SIG-M5 (cell line): ENCODE measurements around the gene C1orf216.
"Not testable (repeated sequence)": the region's sequence is repeated elsewhere in the genome, so short reads cannot be mapped to it uniquely, and the experiment has no call there.

Experiments
- DNase-seq: peaks from one replicate; lab custom pipeline; 2025; lab: John Stamatoyannopoulos, UW

The C1orf216 gene, protein sequence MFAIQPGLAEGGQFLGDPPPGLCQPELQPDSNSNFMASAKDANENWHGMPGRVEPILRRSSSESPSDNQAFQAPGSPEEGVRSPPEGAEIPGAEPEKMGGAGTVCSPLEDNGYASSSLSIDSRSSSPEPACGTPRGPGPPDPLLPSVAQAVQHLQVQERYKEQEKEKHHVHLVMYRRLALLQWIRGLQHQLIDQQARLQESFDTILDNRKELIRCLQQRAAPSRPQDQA

DNA sequence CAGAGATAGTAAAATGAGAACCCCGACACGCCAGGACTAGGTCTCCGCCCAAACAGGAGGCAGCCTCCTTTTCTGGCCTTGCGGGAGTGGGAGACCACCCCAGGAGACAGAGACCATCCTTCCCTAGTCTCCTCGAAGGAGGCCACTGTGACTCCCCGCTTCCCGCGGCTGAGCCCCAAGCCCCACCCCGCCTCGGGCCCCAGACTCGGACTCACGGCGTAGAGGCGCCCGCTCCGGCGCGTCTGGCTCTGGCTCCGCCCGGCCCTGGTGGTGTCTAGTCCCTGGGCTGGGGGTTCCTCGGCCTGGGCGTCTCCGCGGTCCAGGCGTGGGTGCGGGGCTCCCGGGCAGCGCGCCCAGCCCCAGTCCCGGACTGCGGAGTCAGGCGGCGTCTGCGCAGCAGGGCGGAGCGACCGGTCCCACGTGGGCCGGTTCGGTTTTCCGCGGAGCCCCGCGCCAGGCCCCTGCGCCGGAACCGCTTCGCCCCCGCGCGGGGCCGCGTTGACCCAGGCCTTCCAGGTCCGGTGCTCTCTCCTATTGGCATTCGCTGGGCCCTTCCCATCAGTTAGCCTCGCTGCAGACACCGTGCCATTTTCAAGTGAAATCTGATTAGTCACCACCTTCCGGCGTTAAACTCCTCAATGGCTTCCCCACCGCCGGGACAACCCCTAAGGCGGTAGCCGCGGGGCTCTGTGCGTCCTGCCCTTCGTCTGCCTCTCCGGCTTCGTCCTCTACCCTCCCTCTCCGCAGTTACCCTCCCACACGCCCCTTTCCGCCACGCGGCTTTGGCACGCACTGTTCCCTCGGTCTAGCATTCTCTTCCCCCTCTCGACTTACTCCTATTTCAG is at the start of gene C1orf216:
TSS of gene C1orf216 (minus strand) at position 393 of the 845 bp plus-strand sequence. CDS start 2,563 bp downstream, outside the sequence.
- no peak for DNase-seq

DNA sequence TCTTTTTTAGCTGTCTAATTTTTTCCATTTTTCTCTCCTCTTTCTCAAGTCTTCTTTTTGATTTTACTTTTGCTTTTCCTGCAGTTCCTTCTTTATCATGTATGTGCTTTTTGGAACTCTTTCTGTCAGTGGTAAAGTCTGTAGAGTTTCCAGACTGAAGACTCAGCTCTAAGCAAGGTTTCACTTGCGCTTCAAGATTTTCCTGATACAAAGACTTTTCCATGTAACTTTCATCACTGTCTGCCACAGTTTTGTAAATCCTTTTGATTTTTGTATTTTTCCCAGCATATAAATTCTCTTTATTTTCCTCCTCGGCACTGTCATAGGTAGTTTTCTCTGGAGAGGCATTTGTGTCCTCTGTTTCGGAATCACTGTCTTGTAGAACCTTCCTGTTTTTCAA is 45.6 kb upstream of the C1orf216 start:
- no peak for DNase-seq

DNA sequence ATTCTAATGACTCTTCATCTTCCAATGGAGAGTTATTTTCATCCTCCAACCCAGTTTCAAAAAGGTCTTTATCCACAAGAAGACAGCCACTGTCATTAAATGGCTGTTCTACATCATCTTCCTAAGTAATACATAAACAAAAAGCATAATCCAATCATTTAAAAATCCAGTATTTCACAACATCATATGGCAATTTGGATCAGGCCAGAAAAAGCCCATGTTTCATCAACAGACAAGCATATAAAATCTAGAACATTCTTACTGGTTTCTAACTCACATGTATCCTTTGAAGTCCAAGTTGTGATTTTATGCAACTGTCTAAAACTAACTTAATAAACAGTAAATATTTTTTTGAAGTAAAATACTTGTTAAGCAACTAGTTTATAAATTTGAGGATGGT is 44.5 kb upstream of the C1orf216 start:
- no peak for DNase-seq

DNA sequence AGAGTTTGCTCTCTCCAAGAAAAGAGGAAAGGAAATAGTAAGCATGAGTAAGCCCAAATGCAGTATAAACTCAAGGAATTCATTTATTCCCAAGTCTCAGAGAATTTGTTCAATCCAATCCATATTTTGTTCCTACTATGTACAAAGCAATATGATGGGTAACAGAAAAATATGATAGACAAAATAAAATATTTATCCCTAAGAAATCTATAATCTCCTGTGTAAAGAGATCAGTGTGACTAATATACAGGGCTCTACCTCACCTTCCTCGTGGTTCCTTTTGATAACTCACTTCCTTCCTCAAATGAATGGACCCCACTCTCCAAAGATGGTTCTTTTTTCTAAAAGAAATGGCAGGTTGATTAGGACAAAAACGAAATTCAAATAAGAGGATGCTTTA is 43.5 kb upstream of the C1orf216 start:
- no peak for DNase-seq

DNA sequence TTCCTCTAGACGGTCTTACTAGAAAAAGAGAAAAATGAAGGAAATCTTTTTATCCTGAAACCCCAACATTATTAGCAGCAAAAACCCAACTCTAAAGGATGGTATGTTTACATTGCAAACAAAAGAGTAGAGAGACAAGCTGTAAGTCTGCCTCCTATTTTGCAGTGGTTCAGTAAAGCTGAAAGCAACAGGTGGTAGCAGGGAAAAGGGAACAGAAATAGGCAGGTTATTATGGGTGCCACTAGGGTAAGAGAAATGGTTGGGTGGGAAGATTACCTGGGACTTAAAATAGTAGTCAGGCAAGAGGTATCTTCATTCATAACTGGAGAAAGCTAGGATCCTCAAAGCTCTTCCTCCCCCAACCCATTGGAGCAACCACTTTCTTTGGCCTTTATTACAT is 37.4 kb upstream of the C1orf216 start:
- no peak for DNase-seq

DNA sequence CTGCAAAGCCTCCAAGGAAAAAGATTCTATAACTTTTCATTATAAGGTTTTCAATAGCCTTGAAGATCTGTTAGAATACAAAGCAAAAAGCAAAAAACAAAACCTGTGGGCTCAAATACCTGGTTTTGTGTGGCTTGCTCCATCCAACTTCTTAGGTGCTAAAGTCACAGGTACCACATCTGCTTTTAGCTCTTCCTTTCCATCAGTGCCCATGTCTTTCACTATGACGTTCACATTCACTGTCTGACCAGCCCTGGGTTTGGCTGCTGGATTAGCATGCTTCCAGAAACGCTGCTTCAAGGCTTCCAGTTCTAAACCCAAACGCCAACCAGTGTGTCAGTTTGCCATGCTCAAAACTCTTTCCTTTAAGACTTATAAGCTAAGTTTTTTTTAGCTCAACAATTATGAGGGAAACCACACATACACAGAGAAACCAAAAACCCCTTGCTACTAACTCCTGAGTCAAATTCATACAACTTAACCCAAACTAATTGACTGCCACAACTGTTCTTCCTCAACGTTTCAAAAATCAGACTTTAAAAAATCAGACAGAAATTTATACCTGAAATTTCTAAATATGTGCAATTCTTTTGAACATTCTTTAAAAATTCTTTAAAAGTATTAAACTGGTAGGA is 35.1 kb upstream of the C1orf216 start:
- no peak for DNase-seq

DNA sequence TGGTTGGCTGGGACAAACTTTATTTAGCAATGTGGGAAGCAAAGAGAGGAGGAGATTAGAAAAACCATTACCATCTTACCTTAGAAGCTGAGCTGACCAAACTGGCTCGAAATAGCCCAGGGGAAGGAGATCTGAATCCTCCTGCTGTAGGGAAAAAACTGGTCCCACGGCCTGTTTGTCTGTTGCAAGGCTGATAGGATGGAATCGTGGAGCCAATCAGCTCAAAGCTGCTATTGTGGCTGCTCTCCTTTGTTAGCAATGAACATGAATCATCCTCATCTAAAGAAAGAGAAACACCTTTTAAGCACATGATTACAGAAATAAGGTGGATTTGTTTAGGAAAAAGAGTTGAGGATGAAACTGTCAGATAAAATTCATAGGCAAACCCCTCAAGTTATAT is 29.6 kb upstream of the C1orf216 start:
- DNase-seq: no peak

DNA sequence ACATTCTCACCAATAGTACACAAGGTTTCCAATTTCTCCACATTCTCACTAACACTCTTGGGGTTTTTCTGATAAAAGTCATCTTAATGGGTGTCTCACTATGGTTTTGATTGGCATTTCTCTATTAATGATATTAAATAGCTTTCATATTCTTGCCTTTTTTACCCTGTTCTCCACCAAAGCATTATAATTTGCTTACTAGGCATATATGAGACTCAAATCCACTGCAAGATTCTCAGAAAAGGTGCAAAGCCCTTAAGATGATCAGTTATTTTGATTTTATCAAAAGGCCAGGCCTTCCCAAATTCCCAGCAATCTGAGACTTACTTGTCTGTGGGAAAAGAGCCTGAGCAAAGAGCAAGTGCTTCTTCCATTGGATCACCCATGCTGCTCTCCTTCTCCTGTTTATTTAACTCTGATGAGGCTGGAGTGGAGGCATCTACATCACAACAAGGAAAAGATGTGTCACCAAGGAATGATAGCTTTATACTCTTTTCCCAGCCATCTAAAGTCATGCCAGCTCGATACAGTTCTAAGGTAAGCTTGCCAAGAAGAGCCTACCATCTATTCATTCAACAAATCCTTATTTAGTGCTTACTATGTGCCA is 26.5 kb upstream of the C1orf216 start:
- no peak for DNase-seq

DNA sequence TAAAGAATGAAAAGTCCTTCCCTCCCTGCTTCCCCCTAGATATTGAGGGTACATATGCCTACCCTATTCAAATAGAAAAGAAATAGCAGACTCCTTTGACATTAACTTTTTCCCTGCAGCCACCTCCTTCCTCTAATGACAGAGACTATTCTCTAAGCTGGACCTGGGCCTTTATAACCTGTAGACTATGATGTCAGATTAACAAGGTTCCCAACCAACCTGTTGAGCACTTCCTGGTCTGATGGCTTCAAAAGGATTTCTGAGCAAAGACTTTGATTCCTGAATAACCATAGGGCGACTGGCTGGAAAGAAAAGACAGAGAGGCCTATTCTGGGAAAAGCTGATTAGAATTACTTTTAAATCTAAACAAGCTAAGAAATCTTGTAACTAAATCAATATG is 18.4 kb upstream of the C1orf216 start:
- DNase-seq: no peak

DNA sequence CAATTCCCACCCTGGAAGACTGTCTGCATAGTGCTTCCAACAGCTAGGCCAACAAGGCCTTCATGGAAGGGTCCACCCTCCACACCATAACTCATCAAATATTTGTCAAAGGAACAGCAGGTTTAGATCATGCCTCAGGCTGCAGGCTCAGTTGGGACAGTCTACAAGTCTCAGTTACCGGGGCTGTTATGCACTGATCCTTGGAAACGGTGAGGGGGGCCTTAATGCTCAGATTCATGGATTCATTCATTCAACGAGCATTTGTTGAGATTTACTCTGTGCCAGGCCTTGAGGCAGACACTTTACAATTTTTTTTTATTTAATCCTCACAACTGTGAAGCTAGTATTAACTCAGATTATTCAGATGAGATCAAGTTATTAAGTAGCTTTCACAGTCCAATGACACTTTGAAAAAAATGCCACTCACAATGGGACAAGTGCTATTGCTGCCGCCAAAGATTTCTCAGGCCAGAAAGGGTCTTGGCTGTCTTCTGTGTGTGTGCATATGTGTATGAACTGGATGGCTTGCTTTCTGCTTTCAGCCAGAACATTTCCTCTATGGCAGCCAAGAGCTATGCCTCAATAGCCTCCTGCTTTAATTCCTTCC is 8.9 kb upstream of the C1orf216 start:
- DNase-seq: no peak

DNA sequence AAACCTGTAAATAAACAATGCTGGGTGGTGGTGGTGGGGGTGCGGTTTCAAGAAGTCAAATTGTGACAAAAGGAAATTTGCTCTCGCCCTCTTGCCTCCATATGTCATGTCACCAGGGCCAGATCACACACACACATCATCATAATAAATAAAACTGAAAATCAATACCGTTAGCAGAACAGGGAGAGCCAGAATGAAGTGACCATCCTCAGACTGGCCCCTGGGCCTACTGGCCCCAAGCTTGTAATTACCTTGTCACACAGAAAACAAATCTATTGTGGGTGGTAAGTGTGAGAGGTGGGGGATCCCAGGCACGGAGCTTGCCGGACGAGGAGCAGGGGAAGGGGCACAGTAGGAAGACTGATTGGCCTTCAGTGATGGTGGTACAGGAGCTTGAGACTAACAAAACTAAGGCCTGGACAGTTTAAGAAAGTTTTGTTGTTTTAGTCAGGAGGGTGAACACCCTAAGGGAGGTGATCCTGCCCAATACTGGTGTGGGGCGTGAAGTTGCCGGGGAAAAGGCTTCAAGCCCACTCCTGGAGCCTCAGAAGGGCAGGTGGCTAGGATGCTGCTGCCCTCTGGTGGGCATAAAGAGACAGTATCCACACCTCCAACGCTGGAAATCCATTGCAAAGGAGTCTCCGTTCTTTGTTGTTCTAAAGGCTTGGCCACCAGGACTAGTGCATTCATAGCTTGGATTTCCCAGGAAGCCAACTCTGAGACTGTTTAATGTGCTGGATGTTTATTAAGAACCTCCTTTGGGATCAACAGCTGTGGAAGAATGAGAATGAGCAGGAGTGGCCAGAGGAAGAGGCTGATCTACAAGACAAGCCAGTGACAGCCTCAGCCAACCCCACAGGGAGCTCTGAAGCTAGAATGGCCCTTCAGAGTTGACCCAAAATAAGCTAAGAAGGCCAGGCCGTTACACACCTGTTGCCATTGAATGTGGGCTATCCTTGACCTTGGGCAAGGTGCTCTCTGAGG is 8.1 kb upstream of the C1orf216 start:
- DNase-seq: no peak

DNA sequence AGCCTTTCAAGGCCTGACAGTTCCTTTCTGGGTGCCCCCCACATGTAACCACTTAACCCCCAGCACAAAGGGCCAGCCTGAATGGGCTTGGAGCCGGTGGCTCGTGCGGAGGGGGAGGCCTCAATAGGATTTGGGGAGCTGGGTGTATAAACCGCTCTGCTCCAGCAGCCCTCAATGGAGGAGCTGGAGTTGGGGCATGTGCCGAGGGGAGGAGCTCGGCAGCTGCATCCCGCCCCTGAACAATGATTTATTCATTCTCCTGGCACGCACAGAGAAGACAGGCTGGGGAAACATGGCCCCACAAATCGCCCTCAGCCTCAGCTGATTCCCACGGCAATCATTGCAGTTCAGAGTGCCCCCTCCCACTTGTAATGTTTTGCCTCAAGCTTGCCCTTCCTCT is 6.9 kb upstream of the C1orf216 start:
- no peak for DNase-seq

DNA sequence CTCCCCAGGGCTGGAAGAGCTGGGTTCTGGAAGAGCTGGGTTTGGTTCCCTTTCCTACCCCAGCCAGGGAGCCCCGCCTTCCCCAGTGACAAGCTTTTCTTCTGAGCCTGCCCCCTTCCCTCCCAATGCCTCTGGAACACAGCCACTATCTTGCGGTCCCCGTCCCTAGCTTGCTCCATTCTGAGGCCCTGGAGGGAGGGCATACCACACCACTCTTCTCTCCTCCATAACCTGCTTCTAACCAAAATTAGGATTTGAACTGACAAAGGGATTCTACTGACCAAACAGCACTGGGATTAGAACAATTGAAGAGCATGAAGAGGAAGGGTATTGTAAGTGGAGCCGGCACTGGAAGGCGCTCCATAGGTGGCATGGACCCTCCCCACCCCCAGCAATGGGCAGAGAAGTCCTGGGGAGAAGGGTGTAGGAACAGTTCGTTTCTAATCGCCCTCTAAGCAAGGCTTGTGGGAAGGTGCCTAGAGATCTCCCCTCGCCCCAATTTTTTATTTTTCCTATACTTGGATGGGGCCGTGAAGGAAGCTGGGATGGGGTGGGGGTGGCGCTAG is 690 bp downstream of the C1orf216 start:
- no peak for DNase-seq

DNA sequence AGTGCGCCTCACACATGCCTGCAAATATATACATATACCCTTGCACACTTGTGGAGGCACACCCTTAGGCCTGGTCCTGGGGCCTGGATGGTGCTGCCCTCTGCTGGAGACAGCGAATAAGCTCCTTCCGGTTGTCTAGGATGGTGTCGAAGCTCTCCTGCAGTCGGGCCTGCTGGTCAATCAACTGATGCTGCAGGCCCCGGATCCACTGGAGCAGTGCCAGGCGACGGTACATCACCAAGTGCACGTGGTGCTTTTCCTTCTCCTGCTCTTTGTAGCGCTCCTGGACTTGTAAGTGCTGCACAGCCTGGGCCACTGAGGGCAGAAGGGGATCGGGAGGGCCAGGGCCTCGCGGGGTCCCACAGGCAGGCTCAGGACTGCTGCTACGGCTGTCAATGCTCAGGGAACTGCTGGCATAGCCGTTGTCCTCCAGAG is 3.1 kb downstream of the C1orf216 start:
- DNase-seq: no peak

DNA sequence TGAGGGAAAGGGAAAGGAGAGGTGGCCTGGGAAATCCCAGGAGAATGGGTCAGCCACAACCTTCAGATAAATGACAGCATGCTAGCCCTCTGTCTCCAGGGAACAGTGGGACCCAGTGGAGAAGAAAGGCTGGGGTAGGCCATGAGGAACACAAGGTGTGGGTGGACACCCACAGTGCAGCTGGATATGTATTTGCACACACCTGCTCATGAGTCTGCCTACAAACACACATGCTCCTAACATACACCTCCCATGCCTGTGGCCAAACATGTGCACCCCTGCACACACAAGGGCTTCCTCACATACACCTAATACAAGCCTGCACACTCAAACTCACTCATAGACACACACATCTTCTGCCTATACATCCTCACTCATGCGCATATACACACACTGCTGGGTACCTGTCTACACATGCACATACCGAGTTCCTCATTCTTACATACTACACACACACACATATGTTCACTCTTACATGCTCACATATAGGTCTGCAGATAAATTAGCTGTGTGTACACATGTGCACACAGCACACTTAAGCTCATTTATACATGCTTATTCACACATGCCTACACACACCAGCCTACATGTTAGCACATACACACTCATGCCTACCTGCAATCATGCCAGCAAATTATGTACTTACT is 3.6 kb downstream of the C1orf216 start:
- DNase-seq: no peak

DNA sequence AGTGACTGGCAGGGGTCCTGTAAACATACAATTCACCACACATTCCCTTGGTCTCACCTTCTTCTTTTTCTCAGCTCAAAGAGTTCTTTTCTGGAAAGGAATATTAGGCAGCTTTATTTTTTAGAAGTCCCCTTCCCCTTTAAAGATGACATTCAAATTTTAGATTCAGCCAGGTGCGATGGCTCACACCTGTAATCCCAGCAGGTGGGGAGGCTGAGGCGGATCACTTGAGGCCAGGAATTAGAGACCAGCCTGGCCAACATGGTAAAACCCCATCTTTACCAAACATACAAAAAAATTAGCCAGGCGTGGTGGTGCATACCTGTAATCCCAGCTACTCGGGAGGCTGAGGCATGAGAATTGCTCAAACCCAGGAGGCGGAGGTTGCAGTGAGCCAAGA is 7.6 kb downstream of the C1orf216 start:
- DNase-seq: not testable (repeated sequence)

DNA sequence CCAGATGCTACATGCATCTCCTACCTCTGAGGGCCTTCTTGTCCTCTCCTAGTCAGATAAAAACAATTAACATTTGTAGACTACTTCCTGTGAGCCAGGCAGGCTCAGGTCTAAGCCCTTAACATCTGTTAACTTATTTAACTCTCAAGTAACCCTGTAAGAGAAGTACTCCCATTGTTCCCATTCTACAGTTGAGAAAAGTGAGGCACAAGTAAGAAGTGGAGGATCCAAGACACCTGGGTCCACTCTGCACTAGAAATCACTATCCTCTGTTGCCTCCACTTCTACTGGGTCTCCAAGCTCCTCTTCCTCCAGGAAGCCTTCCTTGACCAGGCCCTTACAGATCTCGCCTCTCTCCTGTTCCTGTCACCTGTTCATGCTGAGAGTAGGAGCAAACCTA is 9.7 kb downstream of the C1orf216 start:
- no peak for DNase-seq

DNA sequence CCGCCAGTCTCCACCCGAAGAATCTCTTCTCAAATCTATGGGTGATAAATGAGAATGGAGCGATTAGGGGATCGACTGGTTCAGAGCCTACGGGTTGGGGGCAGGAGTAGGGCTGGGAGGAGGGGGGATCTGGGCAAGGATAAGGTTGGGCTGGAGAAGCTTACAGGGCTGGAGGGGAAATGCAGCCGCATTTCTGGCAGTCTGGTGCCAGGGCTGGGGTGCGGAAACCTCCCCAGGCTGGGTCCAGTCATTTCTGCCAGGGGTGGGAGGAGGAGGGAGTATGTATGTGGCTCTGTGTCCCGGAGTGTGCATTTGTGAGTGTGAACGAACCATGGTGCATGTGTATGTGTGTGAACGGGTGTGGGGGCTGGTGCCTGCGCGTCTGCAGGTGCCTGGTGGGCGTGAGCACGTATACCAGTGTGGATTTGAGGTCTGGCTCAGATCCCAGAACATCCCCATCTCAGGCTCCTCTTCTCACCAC is 10.2 kb downstream of the C1orf216 start:
- no peak for DNase-seq

DNA sequence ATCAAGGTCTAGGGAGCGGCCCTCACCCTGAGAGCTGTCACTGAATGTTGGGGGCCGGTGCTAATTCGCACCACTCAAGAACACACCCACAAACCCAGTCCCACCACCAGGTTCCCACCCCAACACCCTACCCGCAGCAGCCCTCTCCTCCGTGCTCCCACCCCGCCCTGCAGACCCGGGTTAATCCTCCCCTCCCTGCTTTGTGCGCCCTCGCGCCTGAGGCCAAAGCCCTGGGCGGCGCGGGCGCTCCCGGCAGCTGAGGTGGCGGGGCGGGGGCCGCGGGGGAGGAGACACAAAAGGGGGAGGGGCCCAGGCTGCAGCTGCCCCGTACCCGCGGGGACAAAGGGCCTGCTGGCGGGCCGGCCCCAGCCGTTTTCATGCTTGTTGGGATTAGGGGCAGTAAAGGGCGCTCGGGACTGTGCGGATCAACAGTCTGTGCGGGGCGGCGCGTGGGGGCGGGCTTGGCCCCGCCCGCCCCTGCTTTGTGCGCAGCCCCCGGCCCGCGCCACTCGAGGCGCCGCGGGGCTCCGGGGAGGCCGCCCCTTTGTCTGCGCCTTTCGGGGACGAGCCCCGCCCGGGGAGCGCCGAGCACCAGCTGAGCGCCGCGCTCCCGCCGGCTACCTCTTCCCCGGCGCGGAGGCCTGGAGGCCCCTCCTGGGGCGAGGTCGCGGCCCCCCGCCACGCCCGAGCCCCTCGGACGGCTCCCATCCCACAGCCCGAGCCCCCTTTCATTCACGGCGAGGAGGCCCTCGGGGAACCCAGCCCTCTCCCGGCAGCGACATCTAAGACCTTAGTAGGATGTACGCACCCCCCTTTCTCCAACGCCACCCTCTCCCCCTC is 10.9 kb downstream of the C1orf216 start:
- no peak for DNase-seq
